Astrocyte (in vitro differentiated cells and primary cell): ENCODE measurements around the gene LOXHD1.

Experiments
- CTCF ChIP-seq: IDR thresholded peaks from 2 replicates; pipeline ENCODE4 v1.5.1; 2011; ENCODE audit warnings: low read depth, mild to moderate bottlenecking, inconsistent platforms, low read length, moderate library complexity; ENCODE audit not compliant: insufficient read depth
- EZH2 ChIP-seq: IDR thresholded peaks from 2 replicates; pipeline ENCODE4 v1.6.1; 2012; ENCODE audit warnings: mild to moderate bottlenecking, low read length, inconsistent platforms; ENCODE audit not compliant: insufficient read depth

- TF ChIP-seq CTCF (no peak), EZH2 (no peak)
Observed at GRCh38 chr18:46581648-46582047, 75.4 kb downstream of the LOXHD1 start.
